Astrocyte (in vitro differentiated cells and primary cell): ENCODE data around the gene C13orf46. TPM values are rescaled to one million over a fixed set of nuclear protein-coding genes. Genes with fewer than 3 reads are reported as not detected.

Experiments used
- DNase-seq: peaks from one replicate; pipeline ENCODE4 v3.0.0-alpha.2; 2010; ENCODE audit warnings: low read depth
- FAIRE-seq: peaks from 2 replicates; lab custom pipeline; 2011; peaks lifted over from hg19 to GRCh38; lab: Jason Lieb, UNC
- H2AFZ ChIP-seq: 2 replicates; pipeline ENCODE4 v1.6.0; 2012; ENCODE audit warnings: low read depth, low read length, inconsistent platforms
- H3K27ac ChIP-seq: 2 replicates; pipeline ENCODE4 v1.5.1; 2011; ENCODE audit warnings: low read depth, low read length, inconsistent platforms
- H3K27me3 ChIP-seq: 2 replicates; pipeline ENCODE4 v1.6.0; 2011; ENCODE audit warnings: low read length, inconsistent platforms; ENCODE audit not compliant: insufficient read depth
- H3K36me3 ChIP-seq: 2 replicates; pipeline ENCODE4 v1.5.1; 2011; ENCODE audit warnings: low read length, inconsistent platforms; ENCODE audit not compliant: insufficient read depth
- H3K4me1 ChIP-seq: 2 replicates; pipeline ENCODE4 v1.5.1; 2011; ENCODE audit warnings: low read length, inconsistent platforms; ENCODE audit not compliant: insufficient read depth
- H3K4me2 ChIP-seq: 2 replicates; pipeline ENCODE4 v1.6.0; 2012; ENCODE audit warnings: low read length, inconsistent platforms
- H3K4me3 ChIP-seq: 2 replicates; pipeline ENCODE4 v1.5.1; 2011; ENCODE audit warnings: low read depth, mild to moderate bottlenecking, low read length, inconsistent platforms; ENCODE audit not compliant: insufficient read depth
- H3K79me2 ChIP-seq: 2 replicates; pipeline ENCODE4 v1.6.0; 2012; ENCODE audit warnings: mild to moderate bottlenecking, low read length, inconsistent platforms; ENCODE audit not compliant: insufficient read depth
- H3K9ac ChIP-seq: 2 replicates; pipeline ENCODE4 v1.6.0; 2012; ENCODE audit warnings: mild to moderate bottlenecking, low read length, inconsistent platforms
- H3K9me3 ChIP-seq: 2 replicates; pipeline ENCODE4 v1.5.1; 2012; ENCODE audit warnings: low read depth, mild to moderate bottlenecking, low read length, inconsistent platforms; ENCODE audit not compliant: insufficient read depth
- H4K20me1 ChIP-seq: 2 replicates; pipeline ENCODE4 v1.6.0; 2012; ENCODE audit warnings: low read length, inconsistent platforms; ENCODE audit not compliant: insufficient read depth
- H3K27ac Mint-ChIP-seq: one replicate; pipeline ENCODE4 v1.8.0; 2021; ENCODE audit warnings: mild to moderate bottlenecking, mixed read lengths; ENCODE audit not compliant: unreplicated experiment
- H3K27me3 Mint-ChIP-seq: one replicate; pipeline ENCODE4 v1.8.0; 2021; ENCODE audit warnings: low read depth, mixed read lengths; ENCODE audit not compliant: unreplicated experiment
- H3K36me3 Mint-ChIP-seq: one replicate; pipeline ENCODE4 v1.8.0; 2021; ENCODE audit warnings: low read depth, mixed read lengths; ENCODE audit not compliant: unreplicated experiment
- H3K4me1 Mint-ChIP-seq: one replicate; pipeline ENCODE4 v1.8.0; 2021; ENCODE audit warnings: low read depth, mixed read lengths; ENCODE audit not compliant: unreplicated experiment
- H3K4me3 Mint-ChIP-seq: one replicate; pipeline ENCODE4 v1.8.0; 2021; ENCODE audit warnings: mild to moderate bottlenecking, moderate library complexity, mixed read lengths; ENCODE audit not compliant: unreplicated experiment
- H3K9me3 Mint-ChIP-seq: one replicate; pipeline ENCODE4 v1.8.0; 2021; ENCODE audit warnings: mild to moderate bottlenecking, mixed read lengths; ENCODE audit not compliant: unreplicated experiment
- EZH2 ChIP-seq: IDR thresholded peaks from 2 replicates; pipeline ENCODE4 v1.6.1; 2012; ENCODE audit warnings: mild to moderate bottlenecking, low read length, inconsistent platforms; ENCODE audit not compliant: insufficient read depth
- total RNA-seq: library from RNA; stranded (reverse); gene quantifications from 2 replicates; pipeline ENCODE4 v1.2.1, GENCODE V29; 2021
- TF ChIP-seq, protein P1 (sequence below): IDR thresholded peaks from 2 replicates; pipeline ENCODE4 v1.5.1; 2011; ENCODE audit warnings: low read depth, mild to moderate bottlenecking, inconsistent platforms, low read length, moderate library complexity; ENCODE audit not compliant: insufficient read depth

The C13orf46 gene
- total RNA-seq, 1 donor from 2014 or later, result 5.0 TPM

DNA sequence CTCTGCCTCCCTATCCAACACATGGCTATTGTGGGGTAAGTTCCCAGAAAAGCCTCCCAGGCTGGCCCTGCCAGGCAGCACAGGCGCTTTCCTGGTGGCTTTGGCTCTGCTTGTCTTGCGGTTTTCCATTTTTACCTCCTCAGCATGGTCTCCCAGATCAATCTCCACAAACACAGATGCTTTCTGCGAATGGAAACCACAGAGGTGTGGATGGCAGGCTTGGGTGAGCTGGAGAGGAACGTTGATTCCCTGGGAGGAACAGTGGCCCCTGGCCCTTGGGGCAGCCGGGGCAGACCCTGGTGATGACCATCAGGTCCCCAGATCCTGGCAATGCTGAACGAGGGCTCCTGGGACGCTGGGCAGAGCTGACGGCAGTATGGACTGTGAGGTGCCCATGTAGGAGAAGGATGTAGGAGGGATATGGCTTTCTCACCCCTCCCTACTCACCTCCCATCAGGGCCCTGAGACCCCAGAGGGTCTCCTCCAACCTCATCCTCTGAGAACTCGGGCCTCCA is 6.6 kb downstream of the C13orf46 start:
- TF ChIP-seq, protein P1, sequence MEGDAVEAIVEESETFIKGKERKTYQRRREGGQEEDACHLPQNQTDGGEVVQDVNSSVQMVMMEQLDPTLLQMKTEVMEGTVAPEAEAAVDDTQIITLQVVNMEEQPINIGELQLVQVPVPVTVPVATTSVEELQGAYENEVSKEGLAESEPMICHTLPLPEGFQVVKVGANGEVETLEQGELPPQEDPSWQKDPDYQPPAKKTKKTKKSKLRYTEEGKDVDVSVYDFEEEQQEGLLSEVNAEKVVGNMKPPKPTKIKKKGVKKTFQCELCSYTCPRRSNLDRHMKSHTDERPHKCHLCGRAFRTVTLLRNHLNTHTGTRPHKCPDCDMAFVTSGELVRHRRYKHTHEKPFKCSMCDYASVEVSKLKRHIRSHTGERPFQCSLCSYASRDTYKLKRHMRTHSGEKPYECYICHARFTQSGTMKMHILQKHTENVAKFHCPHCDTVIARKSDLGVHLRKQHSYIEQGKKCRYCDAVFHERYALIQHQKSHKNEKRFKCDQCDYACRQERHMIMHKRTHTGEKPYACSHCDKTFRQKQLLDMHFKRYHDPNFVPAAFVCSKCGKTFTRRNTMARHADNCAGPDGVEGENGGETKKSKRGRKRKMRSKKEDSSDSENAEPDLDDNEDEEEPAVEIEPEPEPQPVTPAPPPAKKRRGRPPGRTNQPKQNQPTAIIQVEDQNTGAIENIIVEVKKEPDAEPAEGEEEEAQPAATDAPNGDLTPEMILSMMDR, result no peak
- TF ChIP-seq EZH2, result no peak
- Mint-ChIP-seq H3K4me1 (no peaks in the 10 kb centered on the region), H3K4me3 (no peak overlapping the region), H3K27ac (no peak overlapping the region), H3K36me3 (peaks cover 21% of the 10 kb centered on the region), H3K27me3 (no peaks in the 10 kb centered on the region), H3K9me3 (no peaks in the 10 kb centered on the region)
- no peak overlapping the region for H3K27ac ChIP-seq
- peaks cover 4% of the 10 kb centered on the region for H3K4me1 ChIP-seq
- no peak overlapping the region for H3K4me2 ChIP-seq
- DNase-seq, result no peak
- H4K20me1 ChIP-seq, result peaks cover 5% of the 10 kb centered on the region
- peaks cover 4% of the 10 kb centered on the region for H3K36me3 ChIP-seq
- no peak for FAIRE-seq
- no peak overlapping the region for H3K9ac ChIP-seq
- no peak overlapping the region for H2AFZ ChIP-seq
- no peaks in the 10 kb centered on the region for H3K9me3 ChIP-seq
- H3K79me2 ChIP-seq, result no peaks in the 10 kb centered on the region
- no peak overlapping the region for H3K4me3 ChIP-seq
- no peaks in the 10 kb centered on the region for H3K27me3 ChIP-seq

DNA sequence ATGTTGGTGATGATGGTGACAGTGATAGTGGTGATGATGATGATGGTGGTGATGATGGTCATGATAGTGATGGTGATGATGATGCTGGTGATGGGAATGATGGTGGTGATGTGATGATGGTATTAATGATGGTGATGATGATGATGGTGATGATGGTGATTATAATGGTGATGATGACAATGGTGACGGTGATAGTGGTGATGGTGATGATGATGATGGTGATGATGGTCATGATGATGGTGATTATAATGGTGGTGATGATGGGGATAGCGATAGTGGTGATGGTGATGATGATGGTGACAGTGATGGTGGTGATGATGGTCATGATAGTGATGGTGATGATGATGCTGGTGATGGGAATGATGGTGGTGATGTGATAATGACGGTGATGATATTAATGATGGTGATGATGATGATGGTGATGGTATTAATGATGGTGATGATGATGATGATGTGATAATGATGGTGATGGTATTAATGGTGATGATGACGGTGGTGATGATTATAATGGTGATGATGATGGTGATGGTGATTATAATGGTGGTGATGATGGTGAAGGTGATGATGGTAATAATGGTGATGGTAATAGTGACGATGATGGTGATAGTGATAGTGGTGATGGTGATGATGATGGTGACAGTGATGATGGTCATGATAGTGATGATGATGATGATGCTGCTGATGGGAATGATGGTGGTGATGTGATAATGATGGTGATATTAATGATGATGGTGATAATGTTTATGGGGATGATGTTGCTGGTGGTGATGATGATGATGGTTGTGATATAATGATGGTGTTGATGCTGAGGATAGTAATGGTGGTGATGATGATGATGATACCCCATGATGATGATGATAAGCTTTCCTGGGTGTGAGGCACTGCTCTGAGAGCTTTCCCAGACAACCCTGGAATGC is 7.7 kb downstream of the C13orf46 start:
- Histone ChIP-seq H3K79me2 (no peaks in the 10 kb centered on the region), H3K36me3 (peaks cover 4% of the 10 kb centered on the region), H3K4me1 (peaks cover 4% of the 10 kb centered on the region), H3K27me3 (no peaks in the 10 kb centered on the region), H2AFZ (no peak overlapping the region), H3K4me3 (no peak overlapping the region), H3K9me3 (no peaks in the 10 kb centered on the region), H3K27ac (no peak overlapping the region), H3K4me2 (no peak overlapping the region), H4K20me1 (peaks cover 5% of the 10 kb centered on the region), H3K9ac (no peak overlapping the region)
- Mint-ChIP-seq H3K27me3 (no peaks in the 10 kb centered on the region), H3K36me3 (peaks cover 26% of the 10 kb centered on the region), H3K9me3 (peaks cover 2% of the 10 kb centered on the region), H3K4me3 (no peak overlapping the region), H3K4me1 (no peaks in the 10 kb centered on the region), H3K27ac (no peak overlapping the region)
- FAIRE-seq, result no peak
- TF ChIP-seq EZH2, result no peak
- TF ChIP-seq, protein P1, result no peak
- DNase-seq, result no peak
